DMS153 (cell line): Measurements from ENCODE around the gene COPS6.

ENCODE experiments used
- DNase-seq: peaks from one replicate; lab custom pipeline; 2025; lab: John Stamatoyannopoulos, UW

Gene COPS6

DNA sequence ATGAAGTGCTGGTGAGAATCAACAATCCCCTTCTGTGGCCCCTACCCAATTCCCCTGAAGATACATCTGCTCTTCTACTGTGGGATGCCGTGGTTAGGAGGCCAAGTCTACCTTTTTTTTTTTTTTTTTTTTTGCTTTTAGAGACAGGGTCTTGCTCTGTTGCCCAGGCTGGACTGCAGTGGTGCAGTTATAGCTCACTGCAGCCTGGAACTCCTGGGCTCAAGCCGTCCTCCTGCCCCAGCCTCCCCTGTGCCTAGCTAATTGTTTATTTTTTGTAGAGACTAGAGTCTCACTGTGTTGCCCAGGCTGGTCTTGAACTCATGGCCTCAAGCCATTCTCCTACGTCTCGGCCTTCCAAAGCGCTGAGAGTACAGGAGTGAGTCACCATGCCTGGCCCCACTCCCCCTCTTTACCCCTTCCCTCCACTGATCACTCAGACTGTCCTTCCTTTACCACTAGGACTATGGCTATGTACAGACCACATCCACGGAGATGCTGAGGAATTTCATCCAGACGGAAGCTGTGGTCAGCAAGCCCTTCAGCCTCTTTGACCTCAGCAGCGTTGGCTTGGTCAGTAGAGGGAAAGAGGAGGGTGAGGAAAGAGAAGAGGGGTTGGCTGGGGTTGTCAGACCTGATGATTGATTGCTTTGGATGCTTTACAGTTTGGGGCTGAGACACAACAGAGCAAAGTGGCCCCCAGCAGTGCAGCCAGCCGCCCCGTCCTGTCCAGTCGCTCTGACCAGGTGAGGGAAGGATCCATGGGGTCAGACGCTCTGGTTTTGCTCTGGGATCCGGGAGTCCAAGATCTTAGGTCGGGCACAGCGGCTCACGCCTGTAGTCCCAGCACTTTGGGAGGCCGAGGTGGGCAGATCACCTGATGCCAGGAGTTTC, 14.4 kb downstream of the COPS6 start:
- DNase-seq, result no peak

DNA sequence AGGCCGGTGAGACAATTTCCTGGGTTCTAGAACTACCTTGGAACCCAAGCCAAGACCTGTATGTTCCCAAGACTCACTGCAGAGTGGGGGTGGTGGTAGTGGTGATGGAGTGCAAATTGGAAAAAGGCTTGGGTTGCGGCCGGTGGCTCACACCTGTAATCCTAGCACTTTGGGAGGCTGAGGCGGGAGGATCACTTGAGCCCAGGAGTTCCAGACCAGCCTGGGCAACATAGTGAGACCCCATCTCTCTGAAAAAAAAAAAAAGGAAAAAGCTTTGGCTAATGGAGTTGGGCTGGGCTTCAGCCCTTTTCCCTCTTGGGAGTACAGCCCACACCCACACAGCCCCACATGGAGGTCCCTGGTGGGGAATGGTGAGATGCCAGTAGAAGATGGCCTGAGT, 16.8 kb downstream of the COPS6 start:
- DNase-seq, result no peak

DNA sequence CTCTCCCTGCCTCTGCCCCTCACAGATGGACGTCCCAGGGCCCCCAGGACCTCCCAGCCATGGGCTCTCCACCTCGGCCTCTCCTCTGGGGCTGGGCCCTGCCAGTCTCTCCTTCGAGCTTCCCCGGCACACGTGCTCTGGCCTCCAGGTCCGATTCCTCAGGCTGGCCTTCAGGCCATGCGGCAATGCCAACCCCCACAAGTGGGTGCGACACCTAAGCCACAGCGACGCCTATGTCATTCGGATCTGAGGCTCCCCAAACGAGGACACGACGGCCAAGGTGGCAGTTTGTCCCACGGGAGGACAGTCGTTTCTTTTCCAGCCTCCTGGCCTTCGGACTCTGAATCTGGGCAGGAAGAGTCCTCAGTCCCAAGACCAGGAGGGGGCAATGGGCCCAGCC, 17.9 kb downstream of the COPS6 start:
- DNase-seq, result no peak

DNA sequence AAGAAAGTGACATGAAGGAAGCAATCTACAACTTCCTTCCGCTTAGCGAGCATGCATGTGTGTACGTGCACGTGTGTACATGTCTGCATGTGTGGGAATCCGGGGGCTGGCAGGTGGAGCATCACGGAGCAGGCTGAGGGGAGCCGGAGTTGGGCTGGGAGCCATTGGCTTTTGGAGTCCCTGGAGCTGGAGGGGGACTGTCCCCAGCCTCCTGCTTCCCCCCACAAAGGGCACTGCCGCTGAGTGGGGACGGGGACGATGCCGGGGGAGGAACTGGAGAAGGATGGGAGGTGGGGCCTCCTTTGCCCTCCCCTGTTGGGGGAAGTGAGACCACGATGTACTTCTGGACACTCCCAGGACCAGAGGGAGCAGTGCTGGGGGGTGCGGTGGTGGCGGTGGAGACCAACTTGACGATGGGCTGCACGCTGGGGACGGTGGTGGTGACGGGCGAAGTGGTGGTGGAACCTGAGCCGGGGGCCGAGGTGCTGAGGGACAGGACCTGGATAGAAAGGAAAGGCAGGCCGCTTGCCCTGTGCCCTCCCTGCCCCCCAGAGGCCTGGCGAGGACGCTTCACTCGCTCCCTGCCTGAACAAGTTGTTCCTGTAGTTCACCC, 18.5 kb downstream of the COPS6 start:
- DNase-seq, result no peak

DNA sequence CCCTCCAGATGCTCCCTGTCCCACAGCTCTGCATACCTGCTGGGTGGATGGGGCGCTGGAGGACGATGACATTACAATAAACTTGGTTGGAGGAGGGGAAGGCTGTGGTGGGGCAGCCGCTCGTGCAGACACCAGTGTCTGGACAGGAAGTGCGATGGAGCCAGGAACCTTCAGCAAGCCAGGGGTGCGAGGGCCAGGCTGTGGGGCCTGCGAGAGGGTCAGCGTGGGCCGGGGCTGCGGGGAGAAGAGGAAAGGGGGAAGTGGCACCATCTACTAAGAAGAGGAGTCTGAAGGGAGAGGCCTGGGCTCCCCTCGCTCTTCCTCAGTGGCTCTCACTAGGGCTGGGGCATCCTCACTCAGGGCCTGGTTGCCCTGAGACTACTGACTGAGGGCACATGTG, 19.1 kb downstream of the COPS6 start:
- DNase-seq, result no peak

DNA sequence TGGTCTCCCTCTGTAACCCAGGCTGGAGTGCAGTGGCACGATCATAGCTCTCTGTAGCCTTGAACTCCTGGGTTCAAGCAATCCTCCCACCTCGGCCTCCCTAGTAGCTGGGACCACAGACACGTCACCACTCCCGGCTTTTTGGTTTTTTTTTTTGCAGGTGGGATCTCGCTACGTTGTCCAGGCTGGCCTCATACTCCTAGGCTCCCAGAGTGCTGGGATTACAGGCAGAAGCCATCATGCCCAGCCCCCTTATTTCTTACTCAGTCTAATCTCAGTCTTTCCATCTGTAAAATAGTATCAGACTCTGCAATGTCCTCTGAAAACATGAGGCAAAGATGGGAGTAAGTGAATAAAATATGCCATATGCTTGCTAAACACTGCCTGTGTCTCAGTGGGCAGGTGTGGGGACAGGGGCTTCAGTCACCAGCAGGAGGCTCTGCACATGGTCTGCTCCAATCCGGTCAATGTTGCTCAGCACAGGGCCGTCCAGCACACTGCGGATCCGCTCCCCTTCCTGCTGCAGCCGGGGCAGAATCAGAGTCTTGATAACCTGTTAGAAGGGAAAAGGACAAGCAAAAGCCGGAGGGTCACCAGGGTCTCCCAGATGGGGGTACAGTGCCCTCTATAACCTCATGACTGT, 20.9 kb downstream of the COPS6 start:
- DNase-seq, result no peak

DNA sequence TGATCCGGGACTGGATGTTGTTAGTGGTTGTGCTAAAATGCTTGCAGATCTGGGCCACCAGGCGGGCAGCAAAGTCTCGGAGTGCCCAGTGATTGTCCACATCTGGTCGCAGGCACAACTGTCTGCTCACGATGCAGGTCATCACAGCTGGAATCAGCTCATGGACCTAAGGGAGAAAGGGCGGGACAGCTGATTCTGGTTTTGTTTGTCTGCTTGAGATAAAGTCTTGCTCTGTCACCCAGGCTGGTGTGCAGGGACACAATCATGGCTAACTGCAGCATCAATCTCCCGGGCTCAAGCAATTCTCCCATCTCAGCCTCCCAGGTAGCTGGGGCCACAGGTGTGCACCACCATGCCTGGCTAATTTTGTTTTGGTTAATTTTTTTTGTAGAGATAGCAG, 22.4 kb downstream of the COPS6 start:
- DNase-seq, result no peak

DNA sequence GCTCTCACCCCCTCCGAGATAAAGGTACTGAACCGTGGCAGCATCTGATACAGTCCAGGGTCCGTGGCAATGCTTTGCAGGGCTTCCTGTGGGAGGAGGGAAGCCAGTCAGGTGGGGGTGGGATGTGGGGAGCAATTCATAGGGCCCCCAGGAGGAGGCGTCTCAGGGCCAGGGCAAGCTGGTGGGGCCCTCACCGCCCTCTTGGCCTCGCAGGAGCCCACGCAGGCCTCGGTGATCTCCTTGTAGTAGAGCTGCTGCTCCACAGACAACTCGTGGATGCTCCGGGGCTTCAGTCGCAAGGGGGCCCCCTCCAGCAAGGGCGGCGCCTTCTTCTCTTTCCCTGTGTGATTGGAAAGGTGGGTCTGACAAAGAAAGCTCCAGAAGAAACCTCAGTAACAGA, 23.1 kb downstream of the COPS6 start:
- DNase-seq, result no peak

DNA sequence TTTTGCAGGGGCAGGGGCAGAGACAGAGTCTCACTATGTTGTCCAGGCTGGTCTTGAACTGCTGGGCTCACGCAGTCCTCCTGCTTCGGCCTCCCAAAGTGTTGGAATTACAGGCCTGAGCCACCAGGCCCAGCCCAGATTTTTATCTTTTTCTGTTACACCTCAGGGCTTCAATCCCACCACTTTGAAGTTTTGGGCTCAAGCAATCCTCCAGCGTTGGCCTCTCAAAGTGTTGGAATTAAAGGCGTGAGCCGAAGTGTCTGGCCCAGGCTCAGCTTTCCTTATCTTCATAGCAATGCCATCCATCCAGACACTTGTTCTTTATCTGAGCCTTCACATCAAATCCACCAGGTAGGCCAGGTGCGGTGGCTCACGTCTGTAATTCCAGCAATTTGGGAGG, 26.3 kb downstream of the COPS6 start:
- DNase-seq, result no peak

DNA sequence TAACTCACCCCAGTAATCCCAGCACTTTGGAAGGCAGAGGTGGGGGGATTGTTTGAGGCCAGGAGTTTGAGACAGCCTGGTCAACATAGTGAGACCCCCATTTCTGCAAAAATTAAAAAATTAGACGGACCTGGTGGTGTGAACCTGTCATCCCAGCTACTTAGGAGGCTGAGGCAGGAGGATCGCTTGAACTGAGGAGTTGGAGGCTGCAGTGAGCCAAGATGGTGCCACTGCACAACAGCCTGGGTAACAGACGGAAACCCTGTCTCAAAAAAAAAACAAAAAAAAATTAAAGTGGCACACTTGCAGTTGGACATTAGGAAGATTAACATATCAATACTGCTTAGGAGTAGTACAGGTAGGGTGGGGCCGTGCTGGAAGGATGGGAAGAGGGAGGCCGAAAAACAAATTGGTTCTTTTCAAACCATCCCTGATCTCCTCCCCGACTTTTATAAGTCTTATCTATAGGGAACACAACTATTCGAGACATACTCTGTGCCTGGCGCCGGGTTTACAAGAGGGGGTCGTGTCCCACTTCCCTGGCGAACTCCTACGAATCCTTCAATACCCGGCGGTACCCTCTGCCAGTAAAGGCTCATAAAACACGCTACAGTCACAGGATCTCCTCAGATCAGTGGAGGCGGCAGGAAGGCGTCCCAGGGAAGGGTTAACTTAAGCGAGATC, 29.8 kb downstream of the COPS6 start:
- DNase-seq, result no peak

DNA sequence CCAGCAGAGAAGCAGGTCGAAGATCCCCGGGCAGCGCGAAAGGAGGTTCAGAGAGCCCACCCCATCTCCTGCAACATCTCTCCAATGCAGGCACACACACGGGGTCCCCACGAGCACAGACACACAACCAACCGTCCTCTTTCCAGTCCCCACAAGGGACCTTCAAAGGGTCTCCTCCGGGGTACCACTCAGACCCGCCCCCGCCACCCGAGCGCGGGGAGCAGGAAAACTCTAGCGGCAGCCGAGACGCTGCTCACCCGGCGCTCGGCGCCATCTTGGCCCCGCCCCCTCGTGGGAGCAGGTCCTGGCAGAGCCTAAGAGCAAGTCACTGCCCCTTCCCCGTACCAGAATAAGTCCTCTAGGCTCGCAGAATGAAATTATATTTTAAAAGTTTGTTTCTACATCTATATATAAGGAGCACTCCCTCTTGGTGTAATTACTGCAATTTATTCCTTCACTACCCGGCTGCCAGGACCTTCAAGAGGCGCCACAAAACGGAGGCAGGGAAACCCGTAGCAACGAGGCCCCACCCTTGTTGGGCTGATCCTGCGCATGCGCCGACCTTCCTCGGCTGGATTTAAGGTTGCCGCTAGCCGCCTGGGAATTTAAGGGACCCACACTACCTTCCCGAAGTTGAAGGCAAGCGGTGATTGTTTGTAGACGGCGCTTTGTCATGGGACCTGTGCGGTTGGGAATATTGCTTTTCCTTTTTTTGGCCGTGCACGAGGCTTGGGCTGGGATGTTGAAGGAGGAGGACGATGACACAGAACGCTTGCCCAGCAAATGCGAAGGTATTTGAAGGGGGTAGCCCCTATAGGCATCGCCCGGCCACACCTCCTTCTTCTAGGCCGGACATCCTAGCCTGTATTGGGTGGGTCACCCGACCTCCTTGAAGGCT, 30.6 kb downstream of the COPS6 start, which contains the start of the genes CNPY4 and TAF6:
Gene CNPY4, plus strand, starts transcription at position 563 of the 898 bp plus-strand sequence. Its CDS starts 111 bp downstream, at position 674.
Gene TAF6, minus strand, starts transcription at position 287 of the 898 bp plus-strand sequence. CDS start 5,149 bp downstream, outside the sequence.
- DNase-seq, result peak; percentile 91

DNA sequence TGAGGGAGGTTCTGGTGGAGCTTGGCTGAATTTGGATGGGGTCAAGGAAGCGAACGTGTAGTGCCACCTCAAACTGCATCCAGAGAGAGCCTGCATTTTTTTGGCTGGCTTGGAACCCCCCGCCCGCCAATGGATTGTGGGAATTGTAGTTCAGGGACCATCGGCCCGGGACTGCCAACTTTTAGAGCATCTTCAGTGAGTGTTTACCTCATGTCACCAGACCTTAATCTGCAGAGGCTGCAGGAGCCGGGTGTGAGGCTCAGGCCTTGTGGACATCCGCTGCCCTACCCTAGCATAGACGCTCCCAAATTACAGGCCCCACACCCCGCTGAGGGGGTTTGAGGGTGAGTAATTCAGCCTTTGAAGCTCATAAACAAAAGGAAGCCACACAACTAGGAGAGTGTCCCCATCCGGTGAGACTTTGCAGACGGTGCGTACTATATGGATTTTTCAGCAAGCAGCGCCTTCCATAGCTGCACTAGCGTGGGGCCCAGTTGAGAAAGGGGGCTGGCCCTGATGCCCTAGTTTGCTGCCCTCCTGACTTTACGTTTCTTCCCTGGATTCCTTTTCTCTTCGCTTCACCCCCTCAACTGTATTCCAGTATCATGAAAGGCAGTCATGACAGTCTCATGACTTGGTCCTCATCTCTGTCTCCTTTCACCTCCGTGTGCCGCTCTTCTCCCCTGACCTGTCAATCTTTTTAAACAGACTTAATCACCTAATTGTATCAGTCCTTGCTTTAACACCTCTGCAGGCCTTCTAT, 31.4 kb downstream of the COPS6 start:
- DNase-seq, result no peak

DNA sequence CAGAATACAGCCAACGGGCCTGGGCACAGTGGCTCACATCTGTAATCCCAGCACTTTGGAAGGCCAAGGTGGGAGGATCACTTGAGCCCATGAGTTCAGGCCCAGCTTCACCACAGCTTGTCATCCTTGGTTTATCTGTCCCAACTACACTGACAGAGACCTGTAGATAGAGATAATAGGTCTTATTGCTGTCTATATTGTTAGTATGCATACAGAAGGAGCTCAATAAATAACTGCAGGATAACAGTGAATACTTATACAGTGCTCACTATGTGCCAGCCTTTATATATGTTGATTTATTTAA, 31.9 kb downstream of the COPS6 start:
- no peak for DNase-seq

DNA sequence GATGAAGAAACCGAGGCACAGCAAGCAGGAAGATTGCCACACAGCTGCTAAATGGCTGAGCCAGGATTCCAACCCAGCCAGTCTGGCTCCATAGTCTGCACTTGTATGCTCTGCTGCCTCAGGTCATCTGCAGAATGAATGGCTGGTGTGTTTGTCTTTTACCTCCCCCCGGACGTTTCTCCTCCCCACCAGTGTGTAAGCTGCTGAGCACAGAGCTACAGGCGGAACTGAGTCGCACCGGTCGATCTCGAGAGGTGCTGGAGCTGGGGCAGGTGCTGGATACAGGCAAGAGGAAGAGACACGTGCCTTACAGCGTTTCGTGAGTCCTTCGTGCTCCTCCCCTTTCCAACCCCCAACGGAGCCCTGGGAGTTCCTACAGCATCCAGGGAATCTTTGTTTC, 33.3 kb downstream of the COPS6 start:
- peak; percentile 98 for DNase-seq

DNA sequence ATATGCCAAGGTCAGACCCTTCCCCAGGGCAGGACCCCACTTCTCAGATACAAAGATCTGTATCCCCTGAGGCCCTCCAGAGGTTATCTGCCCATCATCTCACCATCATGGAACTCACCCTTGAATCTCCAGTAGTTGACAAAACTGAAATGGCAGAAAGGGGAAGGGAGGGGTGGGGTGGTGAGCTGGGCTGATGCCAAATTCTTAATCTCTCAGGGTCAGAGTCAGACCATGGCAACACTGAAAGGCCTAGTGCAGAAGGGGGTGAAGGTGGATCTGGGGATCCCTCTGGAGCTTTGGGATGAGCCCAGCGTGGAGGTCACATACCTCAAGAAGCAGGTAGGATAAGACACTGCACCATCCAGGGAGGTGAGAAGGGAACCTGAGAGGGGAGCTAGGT, 33.8 kb downstream of the COPS6 start:
- DNase-seq, result no peak

DNA sequence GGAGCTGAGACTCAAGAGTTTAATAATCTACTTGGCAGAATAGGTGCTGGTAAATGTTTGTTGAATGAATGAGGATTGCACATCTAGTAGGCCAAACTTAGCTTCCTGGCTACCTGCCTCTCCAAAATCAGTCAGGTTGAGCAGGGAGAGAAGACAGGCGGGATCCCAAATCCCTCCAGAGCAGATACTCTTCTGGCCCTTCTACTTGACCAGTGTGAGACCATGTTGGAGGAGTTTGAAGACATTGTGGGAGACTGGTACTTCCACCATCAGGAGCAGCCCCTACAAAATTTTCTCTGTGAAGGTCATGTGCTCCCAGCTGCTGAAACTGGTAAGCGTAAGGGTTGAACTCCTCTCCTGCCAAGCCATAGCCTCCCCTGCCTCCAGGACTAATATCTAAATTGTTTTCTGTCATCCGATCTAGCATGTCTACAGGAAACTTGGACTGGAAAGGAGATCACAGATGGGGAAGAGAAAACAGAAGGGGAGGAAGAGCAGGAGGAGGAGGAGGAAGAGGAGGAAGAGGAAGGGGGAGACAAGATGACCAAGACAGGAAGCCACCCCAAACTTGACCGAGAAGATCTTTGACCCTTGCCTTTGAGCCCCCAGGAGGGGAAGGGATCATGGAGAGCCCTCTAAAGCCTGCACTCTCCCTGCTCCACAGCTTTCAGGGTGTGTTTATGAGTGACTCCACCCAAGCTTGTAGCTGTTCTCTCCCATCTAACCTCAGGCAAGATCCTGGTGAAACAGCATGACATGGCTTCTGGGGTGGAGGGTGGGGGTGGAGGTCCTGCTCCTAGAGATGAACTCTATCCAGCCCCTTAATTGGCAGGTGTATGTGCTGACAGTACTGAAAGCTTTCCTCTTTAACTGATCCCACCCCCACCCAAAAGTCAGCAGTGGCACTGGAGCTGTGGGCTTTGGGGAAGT, 35.8 kb downstream of the COPS6 start:
- no peak for DNase-seq

DNA sequence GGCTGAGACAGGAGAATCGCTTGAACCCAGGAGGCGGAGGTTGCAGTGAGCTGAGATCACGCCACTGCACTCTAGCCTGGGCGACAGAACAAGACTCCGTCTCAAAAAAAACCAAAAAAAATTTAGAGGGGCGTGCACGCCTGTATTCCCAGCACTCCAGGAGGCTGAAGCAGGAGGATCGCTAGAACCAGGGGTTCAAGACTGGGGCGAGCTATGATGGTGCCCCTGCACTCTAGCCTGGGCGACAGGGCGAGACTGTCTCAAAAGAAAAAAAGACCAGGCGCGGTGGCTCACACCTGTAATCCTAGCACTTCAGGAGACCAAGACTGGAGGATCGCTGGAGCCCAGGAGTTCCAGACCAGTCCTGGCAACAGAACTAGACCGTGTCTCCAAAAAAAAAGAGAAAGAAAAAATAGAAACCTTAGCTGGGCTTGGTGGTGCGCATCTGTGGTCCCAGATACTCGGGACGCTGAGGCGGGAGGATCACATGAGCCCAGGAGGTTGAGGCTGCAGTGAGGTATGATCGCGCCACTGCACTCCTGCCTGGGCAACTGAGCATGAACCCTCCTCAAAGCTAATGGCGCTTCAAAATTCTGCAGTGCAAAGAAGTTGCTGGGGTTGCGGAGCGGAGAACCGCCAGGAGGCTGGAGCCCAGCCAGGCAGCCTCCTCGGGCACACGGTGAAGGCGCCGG, 37.6 kb downstream of the COPS6 start:
- DNase-seq, result no peak

DNA sequence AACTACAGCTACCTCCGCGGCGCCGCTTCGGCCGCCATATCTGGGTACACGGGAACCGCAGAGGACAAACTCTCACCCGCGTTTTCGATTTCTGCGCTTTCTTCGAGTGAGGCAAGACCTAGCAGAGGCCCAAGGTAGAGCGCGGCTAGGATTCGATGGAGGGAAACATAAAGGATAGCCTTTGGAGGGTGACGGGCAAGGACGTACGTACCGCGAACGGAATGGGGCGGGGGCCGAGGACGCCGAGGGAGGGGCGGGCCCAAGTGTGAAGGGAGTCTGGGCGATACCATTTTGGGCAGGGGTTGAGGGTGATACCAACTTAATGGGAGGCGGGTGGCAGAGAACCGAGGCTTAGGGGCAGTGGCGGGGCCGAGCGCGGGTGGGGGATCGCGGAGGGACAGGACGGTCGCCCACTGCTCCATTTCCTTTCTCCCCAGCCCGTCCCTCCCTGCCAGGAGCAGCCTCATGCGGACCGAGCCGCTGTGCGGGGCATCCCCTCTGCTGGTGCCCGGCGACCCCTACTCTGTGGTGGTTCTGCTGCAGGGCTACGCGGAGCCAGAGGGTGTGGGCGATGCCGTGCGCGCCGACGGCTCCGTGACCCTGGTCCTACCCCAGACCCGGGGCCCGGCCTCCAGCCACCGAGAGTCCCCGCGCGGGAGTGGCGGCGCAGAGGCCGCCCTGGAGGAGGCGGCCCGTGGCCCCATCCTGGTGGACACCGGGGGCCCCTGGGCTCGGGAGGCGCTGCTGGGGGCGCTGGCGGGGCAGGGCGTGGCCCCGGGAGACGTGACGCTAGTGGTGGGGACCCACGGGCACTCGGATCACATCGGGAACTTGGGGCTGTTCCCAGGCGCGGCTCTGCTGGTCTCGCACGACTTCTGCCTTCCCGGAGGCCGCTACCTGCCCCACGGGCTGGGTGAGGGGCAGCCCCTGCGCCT, 38.4 kb downstream of the COPS6 start, which contains the start of gene MBLAC1:
Gene MBLAC1, plus strand, starts transcription at position 37 of the 935 bp plus-strand sequence. Its CDS starts 429 bp downstream, at position 466.
- peak; percentile 78 for DNase-seq
